ENCODE results near the gene MC3R.

- TF ChIP-seq CTCF (IDR thresholded peaks at IDR 0.05; ENCODE audit: insufficient read depth, low read length, poor library complexity, severe bottlenecking) (no peak), EZH2phosphoT487 (conservative IDR thresholded peaks at IDR 0.05; ENCODE audit: low read length) (no peak)
Observed at GRCh38 chr20:56259948-56260347, 11.4 kb downstream of the MC3R start.

All from SU-DHL-6 (cell line).